Panc1 (cell line): ENCODE data around the gene GOLGA6L7.

Source experiments
- CTCF ChIP-seq: fragments of 450-650 bp; IDR thresholded peaks from 2 replicates; pipeline ENCODE4 v1.5.1; 2017; ENCODE audit warnings: mild to moderate bottlenecking
- POLR2AphosphoS5 ChIP-seq: IDR thresholded peaks from 2 replicates; pipeline ENCODE4 v1.6.1; 2012; ENCODE audit warnings: mild to moderate bottlenecking, low read depth, low read length, moderate library complexity
- SIN3A ChIP-seq: IDR thresholded peaks from 2 replicates; pipeline ENCODE4 v1.6.1; 2012; ENCODE audit warnings: low read depth, mild to moderate bottlenecking, low read length, moderate library complexity, borderline replicate concordance; ENCODE audit not compliant: insufficient read depth
- TCF7L2 ChIP-seq: IDR thresholded peaks from 2 replicates; pipeline ENCODE4 v1.6.1; 2011; ENCODE audit warnings: mild to moderate bottlenecking, low read depth, low read length, inconsistent platforms

DNA sequence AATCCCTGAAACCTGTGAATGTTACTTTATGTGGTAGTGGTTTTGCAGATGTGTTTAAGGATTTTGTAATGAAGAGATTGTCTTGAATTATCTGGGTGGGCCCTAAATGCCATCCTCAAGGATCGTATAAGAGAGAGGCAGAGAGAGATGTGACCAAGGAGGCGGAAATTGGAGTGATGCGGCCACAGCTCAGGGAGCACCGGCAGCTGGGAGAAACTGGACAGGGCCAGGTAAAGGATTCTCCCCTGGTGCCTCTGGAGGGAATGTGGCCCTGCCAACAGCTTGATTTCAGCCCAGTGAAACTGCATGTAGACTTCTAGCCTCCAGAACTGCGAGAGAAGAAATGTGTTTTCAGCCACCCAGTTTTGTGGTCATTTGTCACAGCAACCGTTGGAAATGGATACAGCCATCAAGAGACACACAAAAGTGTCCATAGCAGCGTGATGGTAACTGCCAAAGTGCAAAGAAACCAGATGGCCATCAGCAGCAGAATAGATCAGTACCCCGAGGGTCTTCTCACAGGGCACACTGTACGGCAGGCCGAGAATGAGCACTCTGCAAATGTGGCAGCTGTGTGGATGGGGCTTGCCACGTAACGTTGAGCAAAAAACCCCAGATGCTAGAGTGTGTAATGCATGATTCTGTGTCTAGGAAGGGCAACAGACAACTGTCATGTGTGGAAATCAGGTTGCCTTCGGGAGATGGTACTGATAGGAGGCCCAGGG, 49.6 kb upstream of the GOLGA6L7 start:
- TF ChIP-seq CTCF, result no peak
- no peak for TF ChIP-seq POLR2AphosphoS5
- no peak for TF ChIP-seq SIN3A
- no peak for TF ChIP-seq TCF7L2
